GM21515 (cell line): ENCODE measurements around the gene TTC23.
"Not testable (repeated sequence)": the region's sequence is repeated elsewhere in the genome, so short reads cannot be mapped to it uniquely, and the experiment has no call there.

ENCODE experiments used
- ATAC-seq: cut with Tn5 transposase; IDR thresholded peaks from one replicate; pipeline ENCODE4 v1.9.1; 2021; ENCODE audit not compliant: unreplicated experiment

The TTC23 gene

GRCh38 chr15:99250494-99250856 lies 1.1 kb upstream of the TTC23 start:
- no peak for ATAC-seq

DNA sequence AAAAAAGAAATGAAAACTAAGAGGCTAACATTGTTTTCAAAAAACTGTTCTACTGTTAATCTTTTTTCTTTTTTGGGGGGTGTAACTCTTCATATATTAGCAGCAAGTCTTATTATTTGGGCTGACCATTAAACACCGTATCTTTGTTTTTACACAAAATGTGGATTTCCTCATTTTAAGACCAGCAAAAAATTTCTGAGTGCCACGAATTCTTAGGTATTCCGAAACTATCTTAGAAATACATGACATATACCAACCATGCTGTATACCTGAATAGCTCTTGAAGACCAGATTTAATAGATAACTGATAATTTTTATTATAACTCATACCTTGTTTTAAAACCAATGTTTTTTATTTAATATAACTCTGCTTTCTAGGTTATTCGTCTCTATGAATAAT lies 620 bp upstream of the TTC23 start:
- ATAC-seq = no peak

DNA sequence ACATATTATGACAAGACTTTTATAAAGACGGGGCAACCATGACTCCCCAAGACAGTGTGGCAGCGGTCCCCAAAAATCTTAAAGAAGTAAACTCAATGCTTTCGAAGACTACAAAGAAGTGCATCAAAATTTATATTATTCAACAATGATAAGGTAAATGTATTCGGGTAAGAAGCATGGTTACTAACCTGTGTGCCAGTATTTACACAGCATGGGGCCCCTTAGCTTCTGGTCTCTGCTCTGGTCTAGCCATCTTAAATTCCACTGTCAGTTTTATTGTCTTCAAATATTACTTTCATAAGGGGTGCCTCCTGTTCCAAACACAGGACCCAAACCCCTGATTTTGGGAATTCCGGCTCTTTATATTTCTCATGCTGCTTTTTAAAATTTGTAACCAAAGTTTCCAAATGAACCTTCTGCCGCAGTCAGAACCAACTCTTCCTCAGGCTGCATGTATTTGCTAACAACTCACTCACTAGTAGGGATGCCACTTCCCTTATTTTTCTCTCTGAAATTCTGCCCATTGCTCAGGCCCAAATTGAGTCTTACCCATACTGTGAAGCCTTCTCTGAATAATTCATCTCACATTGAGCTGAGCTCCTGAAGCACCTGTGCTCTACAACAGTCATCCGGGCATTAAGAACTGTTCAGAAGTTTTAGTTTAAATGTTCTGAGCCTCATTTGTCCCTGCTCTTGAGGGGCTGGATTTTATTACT lies 1.2 kb downstream of the TTC23 start:
- no peak for ATAC-seq

DNA sequence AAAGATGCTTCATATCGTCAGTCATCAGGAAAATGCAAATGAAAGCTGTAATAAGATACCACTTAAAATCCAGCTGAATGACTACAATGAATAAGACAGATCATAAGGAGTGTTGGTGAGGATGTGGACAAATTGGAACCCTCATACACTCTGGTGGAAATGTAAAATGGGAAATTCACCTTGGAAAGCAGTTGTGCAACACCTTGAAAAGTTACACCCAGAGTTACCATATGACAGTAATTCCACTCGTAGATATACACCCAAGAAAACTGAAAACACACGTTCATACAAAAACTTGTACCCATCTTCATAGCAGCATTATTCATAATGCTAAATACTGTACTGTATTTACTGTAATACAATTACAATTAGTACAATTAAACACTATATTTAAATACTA lies 2.3 kb downstream of the TTC23 start:
- no peak for ATAC-seq

DNA sequence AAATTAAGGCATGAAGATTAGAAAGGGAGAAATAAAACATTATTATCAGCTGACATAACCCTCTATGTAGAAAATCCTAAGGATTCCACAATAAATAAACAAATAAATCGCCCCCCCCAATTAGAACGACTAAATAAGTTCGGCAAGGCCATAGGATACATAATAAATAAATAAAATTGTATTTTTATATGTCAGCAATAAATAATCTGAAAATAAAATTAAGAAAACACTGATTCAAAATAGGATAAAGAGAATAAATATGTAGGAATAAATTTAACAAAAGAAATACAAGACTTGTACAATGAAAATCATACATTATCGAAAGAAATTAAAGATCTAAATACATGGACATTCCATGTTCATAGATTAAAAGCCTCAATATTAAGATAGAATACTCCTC lies 5.1 kb downstream of the TTC23 start:
- ATAC-seq = no peak

DNA sequence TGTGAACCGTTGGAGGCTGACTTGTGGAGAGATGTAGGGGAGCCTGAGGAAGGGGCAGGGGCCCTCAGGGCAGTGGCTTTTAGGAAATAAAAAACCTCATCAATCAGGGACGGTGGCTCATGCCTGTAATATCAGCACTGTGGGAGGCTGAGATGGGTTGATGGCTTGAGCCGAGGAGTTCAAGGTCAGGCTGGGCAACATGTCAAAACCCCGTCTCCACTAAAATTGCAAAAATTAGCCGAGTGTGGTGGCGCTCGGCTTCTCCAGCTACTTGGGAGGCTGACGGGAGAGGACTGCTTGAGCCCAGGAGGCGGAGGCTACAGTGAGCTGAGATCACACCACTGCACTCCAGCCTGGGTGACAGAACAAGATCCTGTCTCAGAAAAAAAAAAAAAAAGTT lies 7.6 kb downstream of the TTC23 start:
- no peak for ATAC-seq

DNA sequence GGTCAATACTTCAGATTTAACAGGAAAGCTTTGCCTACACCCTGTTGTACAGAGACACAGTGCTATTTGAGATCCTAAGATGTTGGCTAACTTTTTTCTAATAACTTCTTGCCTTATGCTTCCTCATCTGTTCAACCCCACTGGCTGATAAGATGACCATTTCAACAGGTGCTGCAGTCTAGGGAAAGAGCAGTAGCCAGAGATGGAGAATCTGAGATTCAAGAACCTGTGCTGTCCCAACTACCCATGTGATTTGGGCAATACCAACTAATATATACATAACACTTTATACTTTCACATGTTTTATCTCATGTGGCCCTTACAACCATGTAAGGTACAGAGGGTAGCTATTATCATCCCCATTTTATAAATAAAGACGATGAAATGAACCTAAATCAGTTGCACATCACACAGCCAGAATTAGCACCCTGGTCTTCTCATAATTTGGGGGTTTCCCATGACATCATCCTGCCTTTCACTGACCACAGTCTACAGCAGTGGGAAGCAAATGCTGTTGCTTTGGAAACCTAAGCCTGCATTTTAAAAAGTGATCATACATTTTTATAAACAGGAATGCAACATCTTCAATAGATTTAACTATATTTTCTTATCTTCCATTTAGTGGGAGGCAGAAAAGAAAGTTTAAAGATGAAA lies 9.7 kb downstream of the TTC23 start:
- ATAC-seq = peak; percentile 82

DNA sequence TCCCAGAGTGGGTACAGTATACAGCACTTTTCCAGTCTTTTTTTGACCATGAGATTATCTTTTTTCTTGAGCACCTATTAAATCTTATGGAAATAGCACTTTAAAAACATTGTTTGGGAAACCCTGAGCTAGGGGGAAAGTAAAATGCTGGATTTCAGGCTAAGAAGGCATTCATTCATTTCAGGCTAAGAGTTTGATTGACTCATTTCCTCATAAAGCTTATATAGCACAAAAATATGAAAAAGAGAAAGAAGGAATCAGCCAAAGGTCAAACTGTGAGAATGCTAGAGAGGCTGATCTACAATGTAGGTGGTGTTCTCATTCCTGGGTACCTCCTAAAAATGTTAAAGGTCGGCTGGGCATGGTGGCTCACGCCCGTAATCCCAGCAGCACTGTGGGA lies 10.5 kb downstream of the TTC23 start:
- ATAC-seq = no peak

DNA sequence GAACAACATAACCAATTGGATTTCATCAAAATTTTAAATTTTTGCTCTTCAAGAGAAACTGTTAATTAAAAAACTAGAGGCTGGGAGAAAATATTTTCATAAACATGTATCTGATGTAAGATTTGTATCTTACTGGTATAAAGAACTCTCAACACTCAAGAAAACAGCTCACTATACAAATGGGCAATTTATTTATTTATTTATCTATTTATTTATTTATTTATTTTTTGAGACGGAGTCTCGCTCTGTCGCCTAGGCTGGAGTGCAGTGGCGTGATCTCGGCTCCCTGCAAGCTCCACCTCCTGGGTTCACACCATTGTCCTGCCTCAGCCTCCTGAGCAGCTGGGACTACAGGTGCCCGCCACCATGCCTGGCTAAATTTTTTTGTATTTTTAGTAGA lies 15.2 kb downstream of the TTC23 start:
- ATAC-seq = not testable (repeated sequence)

GRCh38 chr15:99232740-99233139 lies 16.6 kb downstream of the TTC23 start:
- ATAC-seq = no peak

- ATAC-seq = no peak
Observed at GRCh38 chr15:99230867-99231266, 18.5 kb downstream of the TTC23 start.

DNA sequence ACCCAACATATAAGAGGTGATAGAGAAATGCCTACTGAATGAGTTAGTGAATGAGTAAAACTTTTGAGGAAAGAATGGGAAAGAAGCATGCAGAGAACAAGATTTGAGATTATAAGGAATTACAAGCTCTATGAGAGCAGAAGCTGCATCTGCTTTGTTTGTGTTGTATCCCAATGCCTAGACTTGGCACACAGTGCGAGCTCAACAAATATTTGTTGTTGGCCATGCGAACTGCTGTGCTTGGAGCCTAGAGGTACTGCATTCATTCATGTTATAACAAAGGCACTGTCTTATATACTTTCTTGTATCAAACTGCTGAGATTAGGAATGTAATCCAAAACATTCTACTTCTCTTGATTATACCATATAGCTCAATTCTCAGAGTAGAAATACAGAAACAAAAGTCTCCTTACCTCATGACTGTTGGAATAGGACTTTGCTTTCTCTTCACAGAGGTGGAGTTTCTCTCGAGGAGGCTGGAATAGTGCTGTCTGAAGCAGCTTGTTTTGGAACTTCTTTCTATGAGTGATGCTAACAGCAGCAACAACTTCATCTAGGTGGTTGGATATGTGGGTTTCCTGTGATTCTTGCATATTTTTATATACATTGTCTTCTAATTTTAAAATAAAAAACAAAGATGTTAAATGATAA lies 21.1 kb downstream of the TTC23 start:
- ATAC-seq = no peak

- ATAC-seq = no peak
Observed at GRCh38 chr15:99226802-99227201, 22.6 kb downstream of the TTC23 start.

GRCh38 chr15:99224372-99225214 lies 24.8 kb downstream of the TTC23 start:
- ATAC-seq = no peak

- peak; percentile 68 for ATAC-seq
Observed at GRCh38 chr15:99213187-99213811, 36.1 kb downstream of the TTC23 start.

DNA sequence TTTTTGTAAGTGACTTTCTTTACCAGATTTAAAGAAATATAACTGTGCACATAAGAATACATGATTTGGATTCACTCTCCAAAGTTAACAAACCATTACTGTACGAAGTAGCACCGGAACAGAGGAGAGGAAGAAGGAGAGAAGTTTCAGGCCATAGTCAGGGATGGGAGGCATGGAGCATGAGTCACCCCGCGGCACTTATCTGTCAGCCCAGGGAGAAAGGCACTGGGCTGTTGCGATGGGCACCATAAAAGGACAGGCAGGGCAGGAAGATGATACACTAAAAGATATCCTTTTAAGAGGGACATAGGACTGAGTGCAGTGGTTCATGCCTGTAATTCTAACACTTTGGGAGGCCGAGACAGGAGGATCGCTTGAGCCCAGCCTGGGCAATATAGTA lies 37.0 kb downstream of the TTC23 start:
- no peak for ATAC-seq

- ATAC-seq = no peak
Observed at GRCh38 chr15:99211926-99212325, 37.5 kb downstream of the TTC23 start.

DNA sequence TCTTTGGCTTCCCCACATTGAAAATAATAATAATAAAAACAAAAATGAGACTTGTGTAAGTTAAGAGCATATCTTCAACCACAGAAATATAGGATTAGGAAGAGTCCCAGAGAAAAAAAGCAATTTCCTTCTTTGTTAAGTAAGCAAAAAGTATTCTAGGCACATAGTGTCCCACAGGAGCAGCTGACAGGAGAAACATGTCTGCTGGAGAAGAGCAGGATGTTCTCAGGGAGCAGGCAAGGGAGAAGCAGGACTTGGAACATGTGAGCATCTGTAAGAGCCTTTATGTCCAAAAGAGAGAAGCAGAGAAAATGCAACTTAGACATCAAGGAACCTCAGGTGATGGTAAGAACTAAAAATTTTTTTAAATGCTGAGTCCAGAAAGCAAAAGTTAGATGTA lies 39.0 kb downstream of the TTC23 start:
- ATAC-seq = no peak

GRCh38 chr15:99209326-99209725 lies 40.1 kb downstream of the TTC23 start:
- ATAC-seq = no peak

- ATAC-seq = no peak
Observed at GRCh38 chr15:99207672-99208071, 41.7 kb downstream of the TTC23 start.

DNA sequence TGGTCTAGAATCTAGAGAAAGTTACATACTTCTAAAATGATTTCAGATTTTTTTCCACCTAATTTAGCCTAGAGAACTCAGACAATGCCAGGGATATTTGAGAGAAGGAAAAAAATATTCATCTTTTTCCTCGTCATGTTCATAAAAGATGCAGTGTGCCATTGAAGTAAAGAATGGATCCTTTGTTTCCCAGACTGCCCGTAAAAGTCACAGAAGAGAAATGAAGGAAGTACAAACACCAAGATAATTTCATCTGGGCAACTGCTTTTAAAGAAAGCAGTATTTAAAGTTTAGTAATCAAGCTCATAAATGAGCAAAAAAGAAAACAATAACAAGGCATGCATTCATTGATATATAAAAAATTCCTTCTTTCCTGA lies 47.2 kb downstream of the TTC23 start:
- ATAC-seq = no peak
